T-helper 1 cell treated with Interleukin-12 subunit alpha and Interleukin-12 subunit beta and Interleukin-4 antibody, amounts not matched to agents 30 μg/mL and 1 μg/mL, for 36 hours (primary cell): ENCODE measurements around the gene ZNF747.

ENCODE experiments used
- H3K27ac Mint-ChIP-seq: one replicate; pipeline ENCODE4 v1.8.0; 2021; ENCODE audit warnings: mild to moderate bottlenecking, mixed read lengths
- H3K27me3 Mint-ChIP-seq: one replicate; pipeline ENCODE4 v1.8.0; 2021; ENCODE audit warnings: low read depth, mixed read lengths
- H3K36me3 Mint-ChIP-seq: one replicate; pipeline ENCODE4 v1.8.0; 2021; ENCODE audit warnings: low read depth, mixed read lengths
- H3K4me1 Mint-ChIP-seq: one replicate; pipeline ENCODE4 v1.8.0; 2021; ENCODE audit warnings: low read depth, mixed read lengths
- H3K4me3 Mint-ChIP-seq: one replicate; pipeline ENCODE4 v1.8.0; 2021; ENCODE audit warnings: mild to moderate bottlenecking, moderate library complexity, mixed read lengths
- H3K9me3 Mint-ChIP-seq: one replicate; pipeline ENCODE4 v1.8.0; 2021; ENCODE audit warnings: mixed read lengths

ZNF747 gene

DNA sequence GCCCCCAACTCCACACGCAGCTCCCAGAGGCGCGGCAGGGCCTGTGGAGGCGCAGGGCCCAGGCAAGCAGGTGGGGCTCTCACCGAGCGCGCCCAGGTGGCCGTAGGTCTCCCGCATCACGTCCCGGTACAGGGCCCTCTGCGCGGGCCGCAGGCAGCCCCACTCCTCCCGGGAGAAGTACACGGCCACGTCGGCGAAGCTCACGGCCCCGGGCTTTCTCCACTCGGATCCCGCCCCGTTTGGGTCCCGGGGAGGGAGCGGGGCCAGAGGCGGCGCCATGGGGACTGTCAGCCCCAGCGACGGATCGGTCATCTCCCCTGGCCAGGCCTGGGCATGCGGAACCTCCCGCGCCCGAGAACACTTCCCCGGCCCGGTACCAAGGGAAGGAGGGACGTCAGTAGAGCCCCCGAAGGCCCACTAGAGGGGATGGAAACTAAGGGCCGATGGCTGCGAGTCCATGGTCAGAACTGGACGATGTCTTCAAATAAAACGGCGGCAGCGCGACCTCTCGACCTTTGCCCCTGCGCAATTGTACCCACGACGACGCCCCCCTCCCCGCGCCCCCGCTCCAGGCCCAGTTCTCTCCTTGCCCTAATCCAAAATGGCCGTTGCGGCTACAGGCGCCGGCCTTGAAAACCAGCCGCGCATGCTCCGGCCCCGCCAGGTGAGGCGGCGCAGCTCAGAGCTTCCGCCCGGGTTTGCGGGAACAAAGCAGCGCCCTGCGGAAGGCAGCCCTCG lies at the start of gene ZNF747:
TSS of gene ZNF747 (minus strand) at position 491 of the 738 bp plus-strand sequence. CDS start at position 312, 179 bp downstream.
- H3K4me3 Mint-ChIP-seq: peak within 1 kb of the TSS; percentile 96
- peaks cover 18% of the 10 kb centered on the region for H3K36me3 Mint-ChIP-seq
- no peaks in the 10 kb centered on the region for H3K27me3 Mint-ChIP-seq
- H3K4me1 Mint-ChIP-seq: peaks cover 30% of the 10 kb centered on the region
- H3K27ac Mint-ChIP-seq: peak within 1 kb of the TSS; percentile 99
- H3K9me3 Mint-ChIP-seq: no peaks in the 10 kb centered on the region

DNA sequence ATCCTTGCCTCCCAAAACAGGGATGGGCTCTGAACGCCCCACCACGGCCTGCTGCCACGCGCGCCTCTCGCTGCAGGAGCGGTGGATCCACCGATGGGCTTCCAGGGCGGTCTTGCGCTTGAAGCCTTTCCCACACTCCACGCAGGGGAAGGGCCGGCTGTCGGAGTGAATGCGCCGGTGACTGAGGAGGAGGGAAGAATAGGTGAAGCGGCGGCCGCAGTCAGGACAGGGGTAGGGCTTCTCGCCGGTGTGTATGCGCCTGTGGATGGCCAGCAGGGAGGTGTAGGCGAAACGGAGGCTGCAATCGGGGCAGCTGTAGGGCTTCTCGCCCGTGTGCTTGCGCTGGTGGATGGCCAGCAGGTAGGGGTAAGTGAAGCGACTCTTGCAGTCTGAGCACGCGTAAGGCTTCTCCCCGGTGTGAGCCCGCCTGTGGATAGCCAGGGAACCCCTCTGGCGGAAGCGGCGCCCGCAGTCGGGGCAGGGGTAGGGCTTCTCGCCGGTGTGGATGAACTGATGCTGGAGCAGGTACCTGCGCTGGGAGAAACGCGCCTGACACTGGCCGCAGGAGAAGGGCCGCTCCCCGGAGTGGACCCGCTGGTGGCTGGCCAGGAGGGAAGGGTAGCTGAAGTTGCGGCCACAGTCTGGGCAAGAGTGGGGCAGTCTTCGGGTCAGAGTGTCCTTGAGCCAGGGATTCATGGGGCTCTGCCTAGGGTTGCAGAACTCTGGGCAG lies 48.1 kb upstream of the ZNF747 start:
- peaks cover 24% of the 10 kb centered on the region for H3K36me3 Mint-ChIP-seq
- H3K4me3 Mint-ChIP-seq: no peak overlapping the region
- no peaks in the 10 kb centered on the region for H3K9me3 Mint-ChIP-seq
- no peaks in the 10 kb centered on the region for H3K27me3 Mint-ChIP-seq
- peaks cover 24% of the 10 kb centered on the region for H3K4me1 Mint-ChIP-seq
- H3K27ac Mint-ChIP-seq: no peak overlapping the region

DNA sequence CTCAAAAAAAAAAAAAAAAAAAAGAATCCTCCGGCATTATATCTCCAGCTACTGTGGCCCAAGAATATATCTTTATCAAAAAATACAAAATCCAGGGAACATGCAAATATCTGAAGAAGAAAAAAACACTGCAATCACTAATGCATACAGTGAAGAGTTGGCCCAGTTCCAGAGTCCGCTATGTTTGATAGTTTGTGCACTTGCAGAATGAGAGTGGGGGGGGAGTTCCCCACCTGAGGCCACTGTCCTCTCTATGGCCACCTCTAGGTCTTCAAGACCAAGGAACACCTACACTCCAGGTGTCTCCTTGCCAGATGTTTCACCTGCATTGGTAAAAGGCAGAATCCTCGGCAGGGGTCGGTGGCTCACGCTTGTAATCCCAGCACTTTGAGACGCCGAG lies 46.8 kb upstream of the ZNF747 start:
- no peak overlapping the region for H3K4me3 Mint-ChIP-seq
- H3K27ac Mint-ChIP-seq: no peak overlapping the region
- H3K27me3 Mint-ChIP-seq: no peaks in the 10 kb centered on the region
- H3K36me3 Mint-ChIP-seq: peaks cover 19% of the 10 kb centered on the region
- no peaks in the 10 kb centered on the region for H3K9me3 Mint-ChIP-seq
- peaks cover 21% of the 10 kb centered on the region for H3K4me1 Mint-ChIP-seq

DNA sequence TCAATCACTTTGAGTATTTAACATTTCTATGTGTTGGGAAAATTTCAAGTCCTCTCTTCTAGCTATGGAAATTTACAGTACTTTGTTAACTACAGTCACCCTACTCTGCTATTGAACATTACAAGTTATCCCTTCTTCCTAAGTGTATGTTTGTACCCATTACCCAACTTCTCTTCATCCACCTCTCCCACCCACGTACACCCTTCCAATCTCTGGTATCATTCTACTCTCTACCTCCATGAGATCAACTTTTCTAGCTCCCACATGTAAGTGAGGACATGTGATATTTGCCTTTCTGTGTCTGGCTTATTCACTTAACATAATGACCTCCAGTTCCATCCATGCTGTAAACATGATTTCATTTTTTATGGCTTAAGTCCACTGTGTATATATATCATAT lies 40.0 kb upstream of the ZNF747 start:
- H3K9me3 Mint-ChIP-seq: no peaks in the 10 kb centered on the region
- H3K27ac Mint-ChIP-seq: no peak overlapping the region
- H3K36me3 Mint-ChIP-seq: peaks cover 7% of the 10 kb centered on the region
- H3K4me3 Mint-ChIP-seq: peak overlapping the region; percentile 6
- peaks cover 21% of the 10 kb centered on the region for H3K4me1 Mint-ChIP-seq
- H3K27me3 Mint-ChIP-seq: no peaks in the 10 kb centered on the region

DNA sequence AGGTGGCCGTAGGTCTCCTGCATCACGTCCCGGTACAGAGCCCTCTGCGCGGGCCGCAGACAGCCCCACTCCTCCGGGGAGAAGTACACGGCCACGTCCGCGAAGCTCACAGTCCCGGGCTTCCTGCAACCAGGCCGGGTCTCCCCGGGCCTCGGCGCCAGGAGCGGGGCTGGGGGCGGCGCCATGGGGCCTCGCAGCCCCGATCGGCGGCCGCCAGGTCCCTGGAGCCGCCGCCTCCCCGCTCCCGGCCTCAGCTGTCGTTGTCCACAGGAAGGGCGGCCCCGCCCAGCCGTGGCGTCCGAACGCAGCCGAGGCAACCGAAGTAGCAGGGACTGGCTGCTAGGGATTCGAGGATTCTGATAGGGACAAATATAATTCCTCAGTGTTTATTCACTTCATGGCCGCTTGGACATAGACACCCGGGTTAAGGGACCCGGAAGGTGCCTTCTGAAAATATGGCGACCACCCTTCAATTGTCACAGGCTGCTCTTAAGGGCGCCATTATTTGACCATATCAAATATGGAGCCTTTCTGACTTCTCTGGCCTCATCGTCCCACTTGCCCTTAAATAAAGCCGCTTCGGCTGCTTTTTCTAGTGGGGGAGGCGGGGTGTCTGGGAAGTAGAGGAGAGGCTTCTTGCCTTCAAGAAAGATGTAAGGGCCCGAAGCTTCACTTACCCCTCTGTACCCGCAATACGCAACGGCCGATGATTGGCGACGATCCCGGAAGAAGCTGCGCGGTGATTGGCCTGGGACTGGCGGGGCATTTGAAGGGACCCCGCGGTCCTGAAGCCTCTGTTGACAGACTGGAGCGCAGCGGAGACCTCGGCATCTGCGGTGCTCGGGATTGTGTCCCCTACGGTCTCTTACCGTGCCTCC lies 37.0 kb upstream of the ZNF747 start, which contains the start of gene ZNF688:
TSS of gene ZNF688 (minus strand) at position 270 of the 878 bp plus-strand sequence. CDS start at position 185, 85 bp downstream.
- Mint-ChIP-seq H3K27me3 (no peaks in the 10 kb centered on the region), H3K9me3 (no peaks in the 10 kb centered on the region), H3K4me3 (peak within 1 kb of the TSS; percentile 92), H3K36me3 (peaks cover 2% of the 10 kb centered on the region), H3K27ac (peak within 1 kb of the TSS; percentile 85), H3K4me1 (peaks cover 38% of the 10 kb centered on the region)

DNA sequence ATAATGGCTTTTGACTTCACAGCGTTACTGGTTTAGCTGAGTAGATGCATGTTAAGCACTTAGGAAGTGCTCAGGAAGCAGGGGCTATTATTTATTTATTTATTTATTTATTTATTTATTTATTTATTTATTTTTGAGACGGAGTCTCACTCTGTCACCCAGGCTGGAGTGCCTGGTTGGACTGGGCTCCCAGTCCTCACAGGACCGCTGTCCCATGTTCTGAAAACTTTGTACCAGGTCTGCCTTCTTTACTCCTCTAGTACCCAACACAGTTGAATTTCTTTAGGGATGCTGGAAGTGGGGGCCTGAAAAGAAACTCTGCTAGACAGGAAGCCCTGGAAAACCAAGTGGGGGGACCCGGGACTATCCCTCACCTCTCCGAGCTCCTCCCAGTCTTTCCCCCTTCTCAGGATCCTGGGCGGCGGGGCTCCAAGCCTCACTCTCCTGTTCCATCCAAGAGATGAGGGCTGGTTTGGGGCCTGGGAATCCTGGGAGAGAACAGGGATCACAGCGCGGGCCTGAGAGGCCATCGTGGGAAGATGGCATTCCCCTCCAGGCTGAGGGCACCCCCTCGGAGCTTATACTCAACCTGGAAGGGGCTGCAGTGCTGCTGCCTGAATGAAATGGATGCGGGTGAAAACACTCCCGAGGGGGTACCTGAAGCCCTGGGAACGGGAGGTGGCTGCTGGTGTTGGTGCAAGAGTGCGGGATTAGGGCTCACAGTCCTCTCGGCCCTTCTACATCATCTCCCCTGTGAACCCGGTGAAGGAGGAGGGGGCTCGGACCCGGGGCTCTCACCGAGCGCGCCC lies 36.2 kb upstream of the ZNF747 start:
- peaks cover 39% of the 10 kb centered on the region for H3K4me1 Mint-ChIP-seq

DNA sequence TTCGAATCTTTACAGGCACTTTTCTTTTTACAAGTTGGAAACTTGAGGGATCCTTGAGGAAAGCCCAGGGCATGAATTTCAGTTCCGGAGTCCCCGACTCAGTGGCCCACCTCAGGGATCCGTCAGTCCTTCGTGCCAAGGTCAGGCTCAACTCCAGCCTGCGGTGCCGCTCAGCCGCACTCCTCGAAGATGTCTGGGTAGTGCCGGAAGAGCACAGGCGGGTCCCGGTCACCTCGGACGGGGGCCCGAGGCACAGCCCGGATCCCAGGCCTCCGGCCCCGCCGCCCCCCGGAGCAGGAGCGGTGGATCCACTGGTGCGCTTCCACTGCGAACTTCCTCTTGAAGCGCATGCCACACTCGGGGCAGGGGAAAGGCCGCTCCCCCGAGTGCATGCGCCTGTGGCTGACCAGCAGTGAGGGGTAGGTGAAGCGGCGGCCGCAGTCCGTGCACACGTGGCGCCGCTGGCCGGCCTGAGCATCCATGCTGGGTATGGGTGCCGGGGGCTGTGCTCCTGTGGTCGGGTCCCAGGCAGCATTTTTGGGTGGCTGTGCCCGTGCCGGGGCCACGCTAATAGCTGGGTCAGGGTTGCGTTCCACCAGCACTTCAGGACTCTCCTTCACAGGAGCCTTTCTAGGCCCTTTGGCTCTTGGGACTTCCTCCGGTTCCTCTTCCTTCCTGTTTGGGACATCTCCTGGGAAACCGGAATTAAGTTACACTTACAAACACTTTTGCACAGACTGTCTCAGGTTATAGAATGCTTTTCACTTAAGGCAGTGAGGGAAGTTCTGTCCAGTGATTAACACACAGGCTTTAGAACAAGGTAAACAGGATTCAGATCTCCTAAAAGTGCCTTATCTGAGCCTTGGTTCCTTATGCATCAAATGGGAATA lies 35.3 kb upstream of the ZNF747 start:
- H3K27ac Mint-ChIP-seq: peak overlapping the region; percentile 54

More for the DNA sequence above, 36.2 kb upstream of the ZNF747 start:
- Mint-ChIP-seq H3K9me3 (no peaks in the 10 kb centered on the region), H3K27ac (peak overlapping the region; percentile 85), H3K4me3 (peak overlapping the region; percentile 86), H3K36me3 (peaks cover 2% of the 10 kb centered on the region), H3K27me3 (no peaks in the 10 kb centered on the region)

DNA sequence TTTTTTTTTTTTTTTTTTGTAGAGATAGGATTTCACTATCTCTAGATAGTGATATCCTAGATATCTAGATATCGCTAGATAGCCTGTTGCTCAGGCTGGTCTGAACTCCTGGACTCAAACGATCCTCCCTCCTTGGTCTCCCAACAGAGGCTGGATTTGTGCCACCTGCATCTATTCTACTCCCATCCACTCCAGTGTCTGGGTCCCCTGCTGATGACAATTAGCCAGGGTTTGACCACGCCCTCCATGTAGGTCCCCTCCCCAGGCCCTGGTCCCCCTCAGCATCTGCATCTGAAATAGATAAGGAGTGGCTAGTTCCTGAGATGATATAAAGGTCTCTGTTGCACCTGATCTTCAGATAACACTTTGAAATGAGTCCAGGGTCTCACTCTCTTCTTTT lies 34.6 kb upstream of the ZNF747 start:
- H3K9me3 Mint-ChIP-seq: no peaks in the 10 kb centered on the region
- H3K27ac Mint-ChIP-seq: peak overlapping the region; percentile 87
- peaks cover 2% of the 10 kb centered on the region for H3K36me3 Mint-ChIP-seq
- no peak overlapping the region for H3K4me3 Mint-ChIP-seq
- H3K4me1 Mint-ChIP-seq: peaks cover 37% of the 10 kb centered on the region
- no peaks in the 10 kb centered on the region for H3K27me3 Mint-ChIP-seq

More for the DNA sequence above, 35.3 kb upstream of the ZNF747 start:
- peaks cover 42% of the 10 kb centered on the region for H3K4me1 Mint-ChIP-seq
- H3K9me3 Mint-ChIP-seq: no peaks in the 10 kb centered on the region
- peaks cover 2% of the 10 kb centered on the region for H3K36me3 Mint-ChIP-seq
- H3K4me3 Mint-ChIP-seq: peak overlapping the region; percentile 86
- no peaks in the 10 kb centered on the region for H3K27me3 Mint-ChIP-seq

DNA sequence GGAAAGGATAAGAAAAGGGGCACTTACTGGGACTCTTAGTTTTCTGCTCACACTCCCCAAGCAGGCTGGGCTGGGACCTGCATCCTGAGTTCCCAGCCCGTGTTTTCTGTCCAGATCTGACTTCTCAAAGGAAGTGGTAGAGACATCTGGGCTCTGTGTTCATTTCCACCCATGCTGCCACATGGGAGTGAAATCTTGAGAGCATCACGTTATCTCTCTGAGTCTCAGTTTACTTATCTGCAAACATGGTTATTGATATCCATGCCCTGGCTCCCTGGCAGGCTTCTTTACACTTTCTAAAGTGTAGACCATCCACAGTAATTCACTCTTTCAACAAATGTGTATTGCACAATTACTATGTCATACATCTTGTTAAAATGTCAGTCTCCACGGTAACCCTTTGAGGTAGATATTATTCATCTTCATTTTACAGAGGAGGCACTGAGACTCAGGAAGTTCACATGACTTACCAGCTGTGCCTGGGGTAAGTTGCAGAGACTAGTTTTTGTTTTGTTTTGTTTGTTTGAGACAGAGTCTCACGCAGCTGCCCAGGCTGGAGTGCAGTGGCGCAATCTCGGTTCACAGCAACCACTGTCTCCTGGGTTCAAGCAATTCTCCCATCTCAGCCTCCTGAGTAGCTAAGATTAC lies 33.5 kb upstream of the ZNF747 start:
- H3K27ac Mint-ChIP-seq: peak overlapping the region; percentile 92
- H3K4me1 Mint-ChIP-seq: peaks cover 33% of the 10 kb centered on the region
- no peaks in the 10 kb centered on the region for H3K9me3 Mint-ChIP-seq
- H3K27me3 Mint-ChIP-seq: no peaks in the 10 kb centered on the region
- H3K4me3 Mint-ChIP-seq: peak overlapping the region; percentile 79
- H3K36me3 Mint-ChIP-seq: peaks cover 2% of the 10 kb centered on the region

DNA sequence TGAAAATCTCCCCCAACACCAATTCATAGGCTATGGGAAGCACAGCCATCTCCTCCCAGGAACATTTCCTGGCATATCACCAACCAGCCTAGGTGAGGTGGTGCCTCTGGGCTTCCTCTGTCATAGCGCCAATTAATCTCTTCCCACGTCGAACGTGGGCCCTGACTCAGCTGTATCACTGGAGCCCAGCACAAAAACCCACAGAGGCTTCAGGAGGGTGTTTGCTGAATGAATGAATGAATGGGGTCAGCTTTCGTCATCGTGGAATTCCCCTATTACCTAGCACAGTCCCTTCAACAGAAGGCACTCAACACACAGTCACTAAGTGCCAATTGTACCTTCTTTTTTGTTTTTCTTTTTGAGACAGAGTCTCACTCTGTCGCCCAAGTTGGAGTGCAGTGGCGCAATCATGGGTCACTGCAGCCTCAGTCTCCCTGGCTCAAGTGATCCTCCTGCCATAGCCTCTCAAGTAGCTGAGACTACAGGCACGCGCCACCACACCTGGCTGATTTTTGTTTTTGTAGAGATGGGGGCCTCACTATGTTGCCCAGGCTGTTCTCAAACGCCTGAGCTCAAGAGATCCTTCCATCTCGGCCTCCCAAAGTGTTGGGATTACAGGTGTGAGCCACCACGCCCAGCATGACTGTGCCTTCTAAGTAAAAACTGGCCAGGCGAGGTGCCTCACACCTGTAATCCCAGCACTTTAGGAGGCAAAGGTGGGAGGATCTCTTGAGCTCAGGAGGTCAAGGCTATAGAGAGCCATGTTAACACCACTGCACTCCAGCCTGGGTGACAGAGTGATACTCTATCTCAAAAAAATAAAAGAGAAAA lies 32.7 kb upstream of the ZNF747 start:
- peaks cover 32% of the 10 kb centered on the region for H3K4me1 Mint-ChIP-seq
- H3K27ac Mint-ChIP-seq: peak overlapping the region; percentile 92
- H3K27me3 Mint-ChIP-seq: no peaks in the 10 kb centered on the region
- H3K36me3 Mint-ChIP-seq: peaks cover 2% of the 10 kb centered on the region
- peak overlapping the region; percentile 79 for H3K4me3 Mint-ChIP-seq
- no peaks in the 10 kb centered on the region for H3K9me3 Mint-ChIP-seq

DNA sequence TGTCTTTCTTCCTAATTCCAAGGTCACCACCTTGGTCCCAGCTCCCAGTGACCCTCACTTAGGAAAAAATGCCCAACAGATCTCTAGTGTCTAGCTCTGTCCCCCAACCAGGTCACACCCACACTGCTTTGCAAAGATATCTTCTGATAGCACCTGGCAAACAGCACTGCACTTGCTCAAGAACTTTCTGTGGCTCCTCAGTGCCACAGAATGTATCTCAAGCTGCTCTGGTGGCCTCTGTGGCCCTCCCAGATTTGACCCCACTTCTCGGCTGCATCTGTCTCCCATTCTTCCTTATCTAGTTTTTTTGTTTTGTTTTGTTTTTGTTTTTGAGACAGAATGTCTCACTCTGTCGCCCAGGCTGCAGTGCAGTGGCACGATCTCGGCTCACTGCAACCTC lies 31.9 kb upstream of the ZNF747 start:
- H3K4me3 Mint-ChIP-seq: no peak overlapping the region
- peak overlapping the region; percentile 92 for H3K27ac Mint-ChIP-seq
- peaks cover 30% of the 10 kb centered on the region for H3K4me1 Mint-ChIP-seq
- H3K36me3 Mint-ChIP-seq: peaks cover 2% of the 10 kb centered on the region
- H3K9me3 Mint-ChIP-seq: no peaks in the 10 kb centered on the region
- no peaks in the 10 kb centered on the region for H3K27me3 Mint-ChIP-seq

DNA sequence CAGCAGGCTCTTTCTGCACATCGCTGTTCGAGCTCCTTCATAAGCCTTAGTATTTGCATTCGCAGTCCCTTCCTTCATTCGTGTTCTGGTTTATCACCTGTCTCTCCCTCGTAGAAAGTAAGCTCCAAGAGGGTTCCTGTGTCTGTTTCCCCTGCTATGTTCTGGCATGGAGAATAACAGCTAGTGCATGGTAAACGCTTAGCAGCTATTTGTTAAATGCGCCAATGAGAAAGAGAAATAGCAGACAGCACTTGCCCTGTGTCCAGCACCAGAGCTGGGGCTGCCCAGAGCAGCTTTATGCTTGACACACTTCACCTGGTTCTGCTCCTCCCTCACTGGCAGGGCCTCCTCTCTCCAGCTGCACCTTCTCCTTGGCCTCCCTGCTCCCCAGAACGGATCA lies 31.3 kb upstream of the ZNF747 start:
- no peaks in the 10 kb centered on the region for H3K9me3 Mint-ChIP-seq
- H3K27ac Mint-ChIP-seq: no peak overlapping the region
- no peak overlapping the region for H3K4me3 Mint-ChIP-seq
- H3K27me3 Mint-ChIP-seq: no peaks in the 10 kb centered on the region
- peaks cover 2% of the 10 kb centered on the region for H3K36me3 Mint-ChIP-seq
- H3K4me1 Mint-ChIP-seq: peaks cover 35% of the 10 kb centered on the region
